Erythroblast (primary cell): ENCODE measurements around the gene THEM4.

Experiments used
- GATA1 ChIP-seq: IDR thresholded peaks from 2 replicates; pipeline ENCODE4 v1.6.1; 2011; ENCODE audit warnings: low read depth, mild to moderate bottlenecking, control low read depth, low read length, moderate library complexity
- POLR2A ChIP-seq: IDR thresholded peaks from 2 replicates; pipeline ENCODE4 v1.6.1; 2011; ENCODE audit warnings: mild to moderate bottlenecking, low read length

- TF ChIP-seq GATA1 (no peak), POLR2A (no peak)
Measured at GRCh38 chr1:151854658-151855057, 54.7 kb downstream of the THEM4 start.
